Stimulated activated CD4-positive, alpha-beta T cell treated with anti-CD3 and anti-CD28 coated beads, Interleukin-4, amount 100 ng/mL, for 4 hours (primary cell): ENCODE measurements around the gene AUTS2.

Source experiments
- DNase-seq, 2 experiments: peaks; one replicate each; pipeline ENCODE4 v3.0.0-alpha.2; 2020

AUTS2 gene

GRCh38 chr7:70154521-70155180, 556.4 kb downstream of the AUTS2 start:
- no peak for DNase-seq

- no peak for DNase-seq
Measured at GRCh38 chr7:70156057-70156456, 557.8 kb downstream of the AUTS2 start.

- DNase-seq = no peak
Measured at GRCh38 chr7:70159121-70159520, 560.8 kb downstream of the AUTS2 start.

- no peak for DNase-seq
Measured at GRCh38 chr7:70165477-70166170, 567.3 kb downstream of the AUTS2 start.

GRCh38 chr7:70171369-70171920, 573.2 kb downstream of the AUTS2 start:
- DNase-seq = no peak

GRCh38 chr7:70177166-70177565, 578.9 kb downstream of the AUTS2 start:
- no peak for DNase-seq

GRCh38 chr7:70178211-70178610, 579.9 kb downstream of the AUTS2 start:
- DNase-seq = no peak

- no peak for DNase-seq
Measured at GRCh38 chr7:70178787-70179186, 580.5 kb downstream of the AUTS2 start.

GRCh38 chr7:70182521-70182920, 584.2 kb downstream of the AUTS2 start:
- DNase-seq = no peak

- no peak for DNase-seq
Measured at GRCh38 chr7:70183278-70183677, 585.0 kb downstream of the AUTS2 start.

- no peak for DNase-seq
Measured at GRCh38 chr7:70188901-70189650, 590.8 kb downstream of the AUTS2 start.

- no peak for DNase-seq
Measured at GRCh38 chr7:70189776-70190175, 591.5 kb downstream of the AUTS2 start.

- DNase-seq = no peak
Measured at GRCh38 chr7:70190281-70190680, 592.0 kb downstream of the AUTS2 start.

- no peak for DNase-seq
Measured at GRCh38 chr7:70193514-70193913, 595.2 kb downstream of the AUTS2 start.

- DNase-seq = no peak
Measured at GRCh38 chr7:70208236-70209063, 610.2 kb downstream of the AUTS2 start.

GRCh38 chr7:70210200-70210935, 612.1 kb downstream of the AUTS2 start:
- no peak for DNase-seq

- DNase-seq = no peak
Measured at GRCh38 chr7:70210936-70211310, 612.6 kb downstream of the AUTS2 start.

- no peak for DNase-seq
Measured at GRCh38 chr7:70212281-70212680, 614.0 kb downstream of the AUTS2 start.

- DNase-seq = no peak
Measured at GRCh38 chr7:70214071-70214470, 615.8 kb downstream of the AUTS2 start.

- DNase-seq = no peak
Measured at GRCh38 chr7:70215491-70215890, 617.2 kb downstream of the AUTS2 start.

- no peak for DNase-seq
Measured at GRCh38 chr7:70217571-70217970, 619.3 kb downstream of the AUTS2 start.

GRCh38 chr7:70218006-70218405, 619.7 kb downstream of the AUTS2 start:
- no peak for DNase-seq
